HG02610 (cell line): ENCODE measurements around the gene KSR2.

Experiments used
- ATAC-seq: cut with Tn5 transposase; IDR thresholded peaks from one replicate; pipeline ENCODE4 v1.9.1; 2021; ENCODE audit warnings: mild to moderate bottlenecking, moderate library complexity; ENCODE audit not compliant: unreplicated experiment

KSR2 gene

GRCh38 chr12:117589021-117589420 is 379.8 kb downstream of the KSR2 start:
- no peak for ATAC-seq

GRCh38 chr12:117587631-117588287 is 381.0 kb downstream of the KSR2 start:
- no peak for ATAC-seq

GRCh38 chr12:117583677-117584225 is 385.0 kb downstream of the KSR2 start:
- ATAC-seq: no peak

DNA sequence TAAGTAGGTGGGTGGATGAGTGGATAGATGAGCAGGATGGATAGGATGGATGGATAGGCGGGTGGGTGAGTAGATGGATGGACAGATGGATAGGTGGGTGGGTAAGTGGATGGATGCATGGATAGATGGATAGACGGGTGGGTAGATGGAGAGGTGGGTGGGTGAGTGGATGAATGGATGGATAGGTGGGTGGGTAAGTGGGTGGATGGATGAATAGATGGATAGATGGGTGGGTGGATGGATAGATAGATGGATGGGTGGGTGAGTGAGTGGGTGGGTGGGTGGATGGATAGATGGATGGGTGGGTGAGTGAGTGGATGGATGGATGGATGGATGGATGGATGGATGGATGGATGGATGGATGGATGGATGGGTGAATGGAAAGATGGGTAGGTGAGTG is 385.7 kb downstream of the KSR2 start:
- no peak for ATAC-seq

DNA sequence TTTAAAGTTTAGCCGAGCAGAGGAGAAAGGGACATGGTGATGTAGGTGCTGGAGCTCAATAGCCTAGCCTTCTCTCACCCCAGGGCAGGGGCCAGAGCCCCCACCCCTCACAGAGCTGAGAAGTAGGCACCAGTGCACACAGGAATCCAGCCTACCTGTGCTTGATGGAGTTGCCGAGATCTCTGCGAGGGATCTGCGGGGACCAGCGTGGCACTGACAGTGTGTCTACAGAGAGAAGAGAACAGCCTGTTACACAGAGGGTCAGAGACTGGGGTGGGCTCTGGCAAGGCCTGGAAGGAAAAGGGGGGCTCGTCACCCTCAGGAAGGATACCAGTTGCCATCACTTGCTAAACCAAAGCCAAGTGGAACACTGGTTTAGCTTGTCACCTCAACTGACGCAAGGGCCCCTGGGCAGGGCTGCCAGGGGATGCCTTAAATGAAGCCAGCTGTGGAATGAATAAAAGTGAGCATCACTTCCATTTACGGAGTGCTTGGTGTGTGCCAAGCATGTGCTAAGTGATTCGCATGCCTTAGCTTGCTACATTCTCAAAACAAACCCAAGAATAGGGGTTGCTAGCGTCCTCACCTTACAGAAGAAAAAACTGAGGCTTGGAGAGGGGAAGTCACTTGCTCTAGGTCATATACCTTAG is 386.5 kb downstream of the KSR2 start:
- no peak for ATAC-seq

GRCh38 chr12:117580718-117581062 is 388.1 kb downstream of the KSR2 start:
- ATAC-seq: no peak

DNA sequence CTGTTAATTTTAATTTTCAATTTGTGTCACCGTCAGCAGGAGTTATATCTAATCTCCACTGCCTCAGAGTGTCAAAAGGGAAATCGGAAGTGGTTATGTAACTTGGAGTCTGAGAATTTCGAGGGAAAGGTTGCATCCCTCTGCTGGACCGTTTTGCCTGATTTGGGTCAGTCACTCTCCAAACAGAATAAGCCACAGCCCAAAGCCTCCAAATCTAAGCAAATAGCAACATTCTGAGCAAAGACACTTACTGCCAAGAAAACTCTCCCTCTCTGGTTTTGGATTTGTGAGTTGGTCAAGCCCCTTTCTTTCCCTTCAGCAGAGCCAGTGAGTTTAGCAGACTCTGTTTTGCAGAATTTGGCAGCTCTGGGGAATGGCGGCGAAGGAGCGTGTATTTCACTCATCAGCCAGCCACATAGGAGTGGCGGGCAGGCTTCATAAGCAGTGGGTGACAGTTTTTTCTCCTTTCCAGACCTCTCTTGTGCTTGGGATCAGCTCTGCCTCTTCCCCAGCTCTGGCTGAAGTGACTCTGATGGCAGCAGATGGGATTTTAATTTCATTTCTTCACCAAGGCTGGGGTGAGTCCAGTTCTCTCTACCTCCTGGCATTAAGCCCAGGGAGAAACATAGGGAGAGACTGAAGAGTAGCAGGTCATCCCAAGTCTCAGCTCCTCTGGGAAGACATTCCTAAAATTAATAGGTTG is 388.6 kb downstream of the KSR2 start:
- no peak for ATAC-seq

GRCh38 chr12:117577122-117577657 is 391.6 kb downstream of the KSR2 start:
- no peak for ATAC-seq

DNA sequence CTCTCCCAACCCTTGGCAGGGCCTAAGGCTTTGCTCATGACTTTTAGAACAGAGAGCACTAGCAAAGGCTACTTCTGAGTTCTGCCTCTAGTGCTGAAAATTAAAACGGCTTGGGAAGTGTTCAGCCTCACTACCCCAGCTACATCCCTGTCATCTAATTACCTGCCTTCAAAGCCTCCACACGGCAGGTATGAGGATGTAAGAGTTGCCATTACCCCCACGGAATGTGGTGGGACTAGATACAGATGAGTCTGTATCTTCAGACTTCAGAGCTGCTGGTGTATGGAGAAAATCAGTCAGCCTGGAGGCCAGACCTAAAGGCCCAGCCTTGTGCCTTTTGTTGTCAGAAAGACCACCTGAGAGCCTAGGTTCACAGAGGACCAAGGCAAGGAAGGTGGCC is 392.7 kb downstream of the KSR2 start:
- no peak for ATAC-seq

- ATAC-seq: no peak
Measured at GRCh38 chr12:117574655-117575054, 394.1 kb downstream of the KSR2 start.

GRCh38 chr12:117572755-117573154 is 396.0 kb downstream of the KSR2 start:
- no peak for ATAC-seq

DNA sequence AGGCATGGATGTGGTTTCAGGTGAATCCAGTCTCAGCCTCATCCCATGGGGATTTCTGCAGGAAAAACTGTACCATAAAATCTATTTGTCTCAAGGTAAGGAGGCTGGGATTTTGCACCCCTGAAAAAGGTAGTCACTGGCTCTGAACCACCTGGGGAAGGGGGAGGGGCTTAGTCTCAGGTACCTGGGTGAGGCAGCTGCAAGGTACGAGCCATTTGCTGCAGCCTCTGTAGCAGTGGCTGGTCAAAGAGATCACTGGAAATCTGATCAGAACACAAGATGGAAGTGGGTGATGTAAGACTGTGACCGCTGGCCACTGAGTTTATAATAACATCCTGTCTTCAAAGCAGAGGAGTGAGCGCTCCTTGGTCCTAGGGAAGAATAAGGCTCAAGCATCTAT is 397.5 kb downstream of the KSR2 start:
- no peak for ATAC-seq

DNA sequence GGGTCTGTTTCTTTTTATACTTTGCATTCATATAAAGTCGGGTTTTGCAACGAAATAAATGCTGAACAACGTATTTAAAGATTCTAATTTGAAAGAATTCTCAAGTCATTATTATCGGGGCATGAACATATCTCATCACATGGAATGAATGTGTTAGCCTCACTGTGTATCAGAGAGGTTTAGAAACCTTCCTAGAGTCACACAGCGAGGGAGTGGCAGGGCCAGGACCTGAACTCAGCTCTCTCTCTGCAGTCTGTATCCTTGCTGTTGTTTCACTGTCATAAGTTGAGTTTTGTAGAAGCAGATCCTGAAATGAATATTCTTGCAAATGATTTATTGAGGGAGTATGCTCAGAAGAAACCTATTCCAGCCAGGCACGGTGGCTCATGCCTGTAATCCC is 398.2 kb downstream of the KSR2 start:
- no peak for ATAC-seq

DNA sequence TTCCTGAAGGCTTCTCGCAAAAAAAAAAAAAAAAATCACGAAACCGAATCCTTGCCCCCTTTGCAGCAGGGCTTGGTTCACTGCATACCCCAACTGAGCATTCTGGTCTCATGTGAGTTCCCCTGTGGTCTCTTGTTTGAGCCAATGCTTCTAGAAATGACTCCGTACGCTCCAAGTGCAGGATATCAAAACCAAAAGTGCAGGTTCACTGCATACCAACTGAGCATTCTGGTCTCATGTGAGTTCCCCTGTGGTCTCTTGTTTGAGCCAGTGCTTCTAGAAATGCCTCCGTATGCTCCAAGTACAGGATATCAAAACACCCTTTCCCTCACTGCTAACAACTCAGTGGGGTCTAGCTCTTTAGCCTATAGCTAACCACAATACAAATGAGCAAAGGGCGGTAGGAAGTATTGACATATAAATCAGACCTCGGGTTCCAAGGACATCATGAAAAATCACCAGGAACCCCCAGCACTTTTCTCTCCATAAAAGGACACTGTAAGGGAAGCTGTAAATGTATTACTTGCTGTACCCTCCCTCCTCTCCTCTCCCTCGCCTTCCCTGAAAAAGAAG is 401.1 kb downstream of the KSR2 start:
- ATAC-seq: no peak

- ATAC-seq: no peak
Measured at GRCh38 chr12:117564881-117565280, 403.9 kb downstream of the KSR2 start.

DNA sequence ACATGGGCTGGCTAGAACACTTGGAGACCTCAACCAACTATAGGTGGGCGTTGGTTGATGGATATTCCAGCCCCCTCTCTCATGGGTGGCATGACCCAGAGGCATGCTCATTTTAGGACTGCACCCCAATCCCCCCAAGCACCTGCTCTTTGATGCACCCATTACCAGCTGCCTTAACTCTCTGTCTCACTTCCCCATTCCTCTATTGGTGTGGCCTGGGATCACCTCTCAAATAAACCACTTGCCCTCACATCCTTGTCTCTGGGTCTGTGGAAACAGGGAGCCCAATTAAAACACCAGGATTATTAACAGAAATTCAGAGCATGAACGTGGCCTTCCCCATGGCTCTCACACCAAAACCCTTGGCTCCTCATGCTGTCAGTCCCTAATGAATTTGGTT is 405.1 kb downstream of the KSR2 start:
- ATAC-seq: no peak

DNA sequence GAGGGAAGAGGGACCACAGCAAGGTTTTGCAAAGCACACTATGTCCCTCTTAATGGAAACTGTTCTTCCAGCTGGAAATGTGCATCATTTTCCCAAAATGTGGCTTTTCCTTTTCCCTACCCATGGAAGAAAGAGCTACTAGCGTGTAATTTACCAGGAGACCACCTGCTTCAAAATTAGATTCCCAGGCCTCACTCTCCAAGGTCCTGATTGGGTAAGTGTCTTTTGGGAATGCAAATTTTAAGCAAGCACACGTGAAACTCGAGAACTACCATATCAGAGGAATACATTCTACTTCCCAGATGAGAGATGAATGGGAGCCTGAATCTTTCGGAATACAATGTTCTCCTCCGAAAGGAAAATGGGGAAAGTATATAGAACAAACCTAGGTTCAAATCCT is 405.8 kb downstream of the KSR2 start:
- no peak for ATAC-seq

- no peak for ATAC-seq
Measured at GRCh38 chr12:117561990-117562389, 406.8 kb downstream of the KSR2 start.

DNA sequence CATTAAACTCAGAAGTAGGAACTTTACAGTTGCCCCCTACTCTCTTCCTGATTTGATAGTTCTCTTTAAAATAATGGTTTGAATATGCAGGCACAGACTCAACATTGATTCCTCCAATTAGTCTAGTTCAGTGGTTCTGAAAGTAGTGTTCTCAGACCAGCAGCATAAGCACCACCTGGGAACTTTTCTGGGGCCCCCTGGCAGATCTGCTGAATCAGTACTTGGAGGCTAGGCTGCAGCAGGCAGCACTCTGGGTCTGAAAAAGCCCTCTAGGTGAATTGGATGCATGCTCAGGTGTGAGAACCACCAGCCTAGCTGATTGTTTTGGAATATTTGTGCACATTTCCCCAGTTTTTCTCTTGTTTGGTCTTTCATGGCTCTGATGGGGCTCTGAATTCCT is 408.8 kb downstream of the KSR2 start:
- ATAC-seq: no peak

GRCh38 chr12:117555889-117556288 is 412.9 kb downstream of the KSR2 start:
- ATAC-seq: no peak

DNA sequence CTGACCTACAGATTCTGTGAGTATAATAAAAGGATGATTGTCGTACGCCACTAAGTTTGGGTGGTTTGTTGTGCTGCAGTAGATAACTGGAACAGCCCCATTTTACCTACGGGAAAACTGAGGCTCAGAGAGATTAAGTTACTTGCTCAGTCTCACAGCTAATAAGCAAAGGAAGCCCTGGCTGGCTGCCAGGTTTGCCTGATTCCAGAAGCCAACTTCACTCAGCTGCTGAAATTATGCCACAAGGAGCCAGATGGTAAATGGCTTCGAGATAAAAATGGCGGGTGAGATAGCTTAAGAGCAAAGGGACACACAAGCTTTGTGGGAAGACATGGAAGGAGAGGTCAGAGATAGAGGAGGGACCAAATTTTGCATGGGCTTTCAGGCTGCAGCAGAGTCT is 415.8 kb downstream of the KSR2 start:
- ATAC-seq: no peak
